HG02973 (cell line): ENCODE results near the gene ANKRD13A.
"Not testable (repeated sequence)": the region's sequence is repeated elsewhere in the genome, so short reads cannot be mapped to it uniquely, and the experiment has no call there.

ENCODE experiments used
- ATAC-seq: cut with Tn5 transposase; IDR thresholded peaks from one replicate; pipeline ENCODE4 v1.9.1; 2021; ENCODE audit warnings: moderate library complexity; ENCODE audit not compliant: unreplicated experiment

The ANKRD13A gene

GRCh38 chr12:110005319-110005973 is 6.2 kb downstream of the ANKRD13A start:
- peak; percentile 42 for ATAC-seq

- no peak for ATAC-seq
These were observed 6.9 kb downstream of the ANKRD13A start for GRCh38 chr12:110006115-110006514.

GRCh38 chr12:110007881-110008280 is 8.7 kb downstream of the ANKRD13A start:
- ATAC-seq, result no peak

- not testable (repeated sequence) for ATAC-seq
These were observed 9.6 kb downstream of the ANKRD13A start for GRCh38 chr12:110008681-110009398.

- peak; percentile 42 for ATAC-seq
These were observed 11.9 kb downstream of the ANKRD13A start for GRCh38 chr12:110010853-110011723.

- peak; percentile 45 for ATAC-seq
These were observed 12.9 kb downstream of the ANKRD13A start for GRCh38 chr12:110012137-110012536.

- ATAC-seq, result no peak
These were observed 13.4 kb downstream of the ANKRD13A start for GRCh38 chr12:110012659-110013058.

GRCh38 chr12:110015132-110015531 is 15.9 kb downstream of the ANKRD13A start:
- ATAC-seq, result no peak

- ATAC-seq, result no peak
These were observed 21.7 kb downstream of the ANKRD13A start for GRCh38 chr12:110020956-110021355.

- ATAC-seq, result no peak
These were observed 24.1 kb downstream of the ANKRD13A start for GRCh38 chr12:110023059-110023980.

GRCh38 chr12:110024051-110024450 is 24.8 kb downstream of the ANKRD13A start:
- no peak for ATAC-seq

GRCh38 chr12:110028323-110028722 is 29.1 kb downstream of the ANKRD13A start:
- ATAC-seq, result no peak

GRCh38 chr12:110029290-110029815 is 30.1 kb downstream of the ANKRD13A start:
- ATAC-seq, result no peak

- no peak for ATAC-seq
These were observed 34.7 kb downstream of the ANKRD13A start for GRCh38 chr12:110033888-110034287.

GRCh38 chr12:110035534-110036104 is 36.4 kb downstream of the ANKRD13A start:
- no peak for ATAC-seq

- ATAC-seq, result no peak
These were observed 38.1 kb downstream of the ANKRD13A start for GRCh38 chr12:110037315-110037714.

- no peak for ATAC-seq
These were observed 39.5 kb downstream of the ANKRD13A start for GRCh38 chr12:110038741-110039084.

- no peak for ATAC-seq
These were observed 40.0 kb downstream of the ANKRD13A start for GRCh38 chr12:110039085-110039807.

- ATAC-seq, result no peak
These were observed 43.0 kb downstream of the ANKRD13A start for GRCh38 chr12:110042264-110042663.
